HEK293T (cell line): ENCODE data around the gene LRRC8E.

Experiments
- BHLHE40 ChIP-seq: fragments of 450-650 bp; IDR thresholded peaks from 2 replicates; pipeline ENCODE4 v1.6.1; 2016; ENCODE audit warnings: mild to moderate bottlenecking, moderate library complexity, borderline replicate concordance
- SUZ12 ChIP-seq: fragments of 450-650 bp; IDR thresholded peaks from 2 replicates; pipeline ENCODE4 v1.6.1; 2016; ENCODE audit warnings: mild to moderate bottlenecking

DNA sequence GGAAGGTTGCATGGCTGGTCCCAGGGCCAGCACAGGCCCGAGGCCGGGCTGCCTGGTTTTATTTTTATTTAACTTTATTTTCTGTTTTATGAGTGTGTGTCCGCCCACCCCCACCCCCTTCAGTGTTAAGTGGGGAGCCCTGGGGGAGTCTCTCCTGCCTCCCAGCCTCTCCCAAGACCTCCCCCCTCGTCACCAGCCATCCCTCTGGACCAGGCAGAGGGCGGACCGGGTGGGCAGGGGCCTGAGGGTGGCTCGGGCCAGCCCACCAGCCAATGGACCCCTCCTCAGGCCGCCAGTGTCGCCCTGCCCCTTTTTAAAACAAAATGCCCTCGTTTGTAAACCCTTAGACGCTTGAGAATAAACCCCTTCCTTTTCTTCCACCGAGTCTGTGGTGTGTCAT lies 25.8 kb downstream of the LRRC8E start:
- TF ChIP-seq BHLHE40 (no peak), SUZ12 (no peak)
